DND-41 (cell line): ENCODE measurements around the gene ATOX1.
A peak's percentile ranks its signal among the peaks of the same experiment; 100 is the strongest.

Experiments
- ATAC-seq: fragments of 200-7000 bp; cut with Tn5 transposase; 3 replicates; pipeline ENCODE4 v1.9.1; 2021; ENCODE audit warnings: low read depth; ENCODE audit not compliant: insufficient read depth
- DNase-seq: peaks from one replicate; pipeline ENCODE4 v3.0.0-alpha.2; 2020
- H2AFZ ChIP-seq: 2 replicates; pipeline ENCODE4 v1.6.0; 2012; ENCODE audit warnings: low read depth, low read length
- H3K27ac ChIP-seq: 2 replicates; pipeline ENCODE4 v1.5.1; 2012; ENCODE audit warnings: low read length, inconsistent platforms
- H3K27me3 ChIP-seq: fragments of 200-600 bp; sonication (generic); 2 replicates; pipeline ENCODE4 v1.6.0; 2012; ENCODE audit warnings: low read length, mild to moderate bottlenecking, inconsistent platforms; ENCODE audit not compliant: insufficient read depth, poor library complexity
- H3K36me3 ChIP-seq: 2 replicates; pipeline ENCODE4 v1.5.1; 2012; ENCODE audit warnings: low read length, inconsistent platforms; ENCODE audit not compliant: insufficient read depth
- H3K4me1 ChIP-seq: 2 replicates; pipeline ENCODE4 v1.5.1; 2012; ENCODE audit warnings: mild to moderate bottlenecking, low read length; ENCODE audit not compliant: insufficient read depth
- H3K4me2 ChIP-seq: 2 replicates; pipeline ENCODE4 v1.6.0; 2012; ENCODE audit warnings: mild to moderate bottlenecking, moderate library complexity, low read length, inconsistent platforms; ENCODE audit not compliant: insufficient read depth
- H3K4me3 ChIP-seq, 2 experiments: fragments of 200-600 bp in 1 of 2; shearing (Covaris generic) in 1 of 2; 2 replicates each; pipeline ENCODE4 v1.5.1; 2012 to 2016; ENCODE audit warnings: inconsistent platforms in 2 of 2, low read length in 2 of 2, mild to moderate bottlenecking in 2 of 2, low read depth in 1 of 2, moderate library complexity in 1 of 2
- H3K79me2 ChIP-seq: 2 replicates; pipeline ENCODE4 v1.6.0; 2012; ENCODE audit warnings: low read length, inconsistent platforms; ENCODE audit not compliant: insufficient read depth
- H3K9ac ChIP-seq: 2 replicates; pipeline ENCODE4 v1.6.0; 2012; ENCODE audit warnings: low read depth, mild to moderate bottlenecking, inconsistent platforms, low read length, moderate library complexity
- H3K9me3 ChIP-seq: 2 replicates; pipeline ENCODE4 v1.5.1; 2012; ENCODE audit warnings: low read length, moderate library complexity, mild to moderate bottlenecking, inconsistent platforms; ENCODE audit not compliant: insufficient read depth, severe bottlenecking
- H4K20me1 ChIP-seq: 2 replicates; pipeline ENCODE4 v1.6.0; 2012; ENCODE audit warnings: low read length; ENCODE audit not compliant: insufficient read depth
- EZH2 ChIP-seq: IDR thresholded peaks from 3 replicates; pipeline ENCODE4 v1.6.1; 2012; ENCODE audit warnings: borderline replicate concordance, low read depth, mild to moderate bottlenecking, moderate library complexity, low read length, inconsistent platforms; ENCODE audit not compliant: severe bottlenecking
- TF ChIP-seq, protein P1 (sequence below): IDR thresholded peaks from 2 replicates; pipeline ENCODE4 v1.5.1; 2012; ENCODE audit warnings: borderline replicate concordance, low read length, moderate library complexity, mild to moderate bottlenecking; ENCODE audit not compliant: poor library complexity, severe bottlenecking; ENCODE audit errors: extremely low read depth

The ATOX1 gene

DNA sequence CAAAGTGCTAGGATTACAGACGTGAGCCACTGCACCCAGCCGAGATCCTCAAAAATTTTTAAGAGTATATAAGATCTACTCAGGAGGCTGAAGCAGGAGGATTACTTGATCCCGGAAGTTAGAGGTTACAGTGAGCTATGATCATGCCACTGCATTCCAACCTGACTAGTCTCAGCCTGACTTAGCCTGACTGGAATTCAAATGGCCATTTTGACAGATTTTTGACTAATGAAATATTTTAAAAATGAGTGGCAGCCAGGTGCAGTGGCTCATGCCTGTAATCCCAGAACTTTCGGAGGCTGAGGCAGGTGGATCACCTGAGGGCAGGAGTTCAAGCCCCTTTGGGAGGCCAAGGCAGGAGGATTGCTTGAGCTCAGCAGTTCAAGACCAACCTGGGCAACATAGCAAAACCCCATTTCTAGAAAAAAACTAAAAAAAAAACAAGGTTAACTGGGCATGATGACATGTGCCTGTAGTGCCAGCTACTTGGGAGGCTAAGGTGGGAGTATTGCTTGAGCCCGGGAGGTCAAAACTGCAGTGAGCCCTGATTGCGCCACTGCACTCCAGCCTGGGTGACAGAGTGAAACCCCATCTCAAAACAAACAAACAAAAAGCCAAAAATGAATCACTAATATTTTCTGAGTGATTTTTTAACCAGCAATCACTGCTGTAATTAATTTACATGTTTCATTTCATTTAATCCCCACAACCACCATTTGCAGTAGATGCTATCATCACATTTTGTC lies 16.6 kb downstream of the ATOX1 start:
- Histone ChIP-seq H3K36me3 (peaks cover 35% of the 10 kb centered on the region), H3K9me3 (no peaks in the 10 kb centered on the region), H3K4me2 (no peak overlapping the region), H2AFZ (no peak overlapping the region), H3K4me1 (no peaks in the 10 kb centered on the region), H4K20me1 (0 out of 2 replicates have a peak, but pooled peaks cover 1% of the 10 kb centered on the region), H3K4me3 (no peak overlapping the region), H3K27ac (no peak overlapping the region), H3K27me3 (no peaks in the 10 kb centered on the region), H3K9ac (no peak overlapping the region), H3K79me2 (no peaks in the 10 kb centered on the region)
- DNase-seq (no peak), ATAC-seq (no peak)
- TF ChIP-seq, protein P1, sequence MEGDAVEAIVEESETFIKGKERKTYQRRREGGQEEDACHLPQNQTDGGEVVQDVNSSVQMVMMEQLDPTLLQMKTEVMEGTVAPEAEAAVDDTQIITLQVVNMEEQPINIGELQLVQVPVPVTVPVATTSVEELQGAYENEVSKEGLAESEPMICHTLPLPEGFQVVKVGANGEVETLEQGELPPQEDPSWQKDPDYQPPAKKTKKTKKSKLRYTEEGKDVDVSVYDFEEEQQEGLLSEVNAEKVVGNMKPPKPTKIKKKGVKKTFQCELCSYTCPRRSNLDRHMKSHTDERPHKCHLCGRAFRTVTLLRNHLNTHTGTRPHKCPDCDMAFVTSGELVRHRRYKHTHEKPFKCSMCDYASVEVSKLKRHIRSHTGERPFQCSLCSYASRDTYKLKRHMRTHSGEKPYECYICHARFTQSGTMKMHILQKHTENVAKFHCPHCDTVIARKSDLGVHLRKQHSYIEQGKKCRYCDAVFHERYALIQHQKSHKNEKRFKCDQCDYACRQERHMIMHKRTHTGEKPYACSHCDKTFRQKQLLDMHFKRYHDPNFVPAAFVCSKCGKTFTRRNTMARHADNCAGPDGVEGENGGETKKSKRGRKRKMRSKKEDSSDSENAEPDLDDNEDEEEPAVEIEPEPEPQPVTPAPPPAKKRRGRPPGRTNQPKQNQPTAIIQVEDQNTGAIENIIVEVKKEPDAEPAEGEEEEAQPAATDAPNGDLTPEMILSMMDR: no peak
- TF ChIP-seq EZH2: no peak

DNA sequence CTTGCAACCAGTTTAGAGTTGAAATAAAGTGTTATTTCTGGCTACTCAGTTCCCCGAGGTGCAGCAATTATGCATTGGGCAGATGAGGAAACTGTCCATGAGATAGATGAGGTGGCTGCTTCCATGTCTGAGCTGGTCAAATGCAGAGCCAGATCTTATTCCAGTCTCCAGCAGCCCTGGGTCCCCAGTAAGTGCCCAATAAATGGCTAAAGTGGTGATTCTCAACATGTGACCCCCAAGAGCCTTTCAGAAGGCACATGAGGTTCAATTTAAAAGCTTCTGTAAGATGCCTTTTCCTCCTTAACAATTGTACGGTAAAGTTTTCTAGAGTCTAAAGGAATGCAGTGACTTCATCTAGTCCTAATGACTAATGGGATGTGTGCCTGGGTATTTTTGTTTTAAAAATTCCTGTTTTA lies 17.5 kb downstream of the ATOX1 start:
- H3K27ac ChIP-seq: no peak overlapping the region
- peaks cover 32% of the 10 kb centered on the region for H3K36me3 ChIP-seq
- 0 out of 2 replicates have a peak, but pooled peaks cover 3% of the 10 kb centered on the region for H4K20me1 ChIP-seq
- no peak overlapping the region for H3K9ac ChIP-seq
- H3K79me2 ChIP-seq: no peaks in the 10 kb centered on the region
- H3K4me3 ChIP-seq: no peak overlapping the region
- ATAC-seq: peak; percentile 33; the same call in 2 of the 3 replicates
- TF ChIP-seq, protein P1: no peak
- TF ChIP-seq EZH2: no peak
- no peak overlapping the region for H3K4me2 ChIP-seq
- H3K27me3 ChIP-seq: no peaks in the 10 kb centered on the region
- H2AFZ ChIP-seq: no peak overlapping the region
- no peaks in the 10 kb centered on the region for H3K4me1 ChIP-seq
- no peak for DNase-seq
- H3K9me3 ChIP-seq: no peaks in the 10 kb centered on the region

DNA sequence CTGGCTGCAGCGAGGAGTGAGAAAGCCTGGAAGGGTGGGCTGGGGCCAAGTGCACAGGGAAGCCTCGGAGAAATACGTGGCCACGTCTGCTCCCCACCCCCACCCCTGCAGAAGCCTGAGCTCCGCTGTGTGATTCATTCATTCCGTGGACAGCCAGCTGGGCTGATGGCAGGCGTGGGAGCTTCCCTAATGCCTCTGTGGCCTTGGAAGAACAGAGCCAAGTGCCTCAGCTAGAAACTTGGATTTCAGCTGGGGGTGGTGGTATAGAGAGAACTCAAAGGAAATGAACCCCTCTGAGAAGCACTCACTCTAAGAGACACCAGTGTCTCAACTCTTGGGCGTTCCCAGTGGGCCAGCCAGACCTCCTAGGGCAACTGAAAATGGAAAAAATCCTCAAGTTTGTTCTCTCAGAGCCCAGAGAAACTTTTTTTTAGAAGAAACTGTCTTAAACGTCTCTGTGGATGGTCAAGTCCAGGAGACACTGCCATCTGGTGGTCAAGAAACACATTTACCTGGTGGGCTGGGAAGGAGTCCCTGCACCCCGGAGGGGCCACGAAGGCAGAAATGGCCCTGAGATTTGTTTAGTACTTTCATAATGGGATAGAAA lies 18.0 kb downstream of the ATOX1 start:
- TF ChIP-seq, protein P1: peak; percentile 86
- no peak for TF ChIP-seq EZH2
- H3K36me3 ChIP-seq: peaks cover 26% of the 10 kb centered on the region
- H3K9me3 ChIP-seq: no peaks in the 10 kb centered on the region
- peak; percentile 57 for DNase-seq
- no peaks in the 10 kb centered on the region for H3K4me1 ChIP-seq
- H2AFZ ChIP-seq: no peak overlapping the region
- no peaks in the 10 kb centered on the region for H3K79me2 ChIP-seq
- H3K9ac ChIP-seq: no peak overlapping the region
- peak; percentile 89 for ATAC-seq
- H4K20me1 ChIP-seq: 0 out of 2 replicates have a peak, but pooled peaks cover 3% of the 10 kb centered on the region
- no peak overlapping the region for H3K4me3 ChIP-seq
- H3K27me3 ChIP-seq: no peaks in the 10 kb centered on the region
- no peak overlapping the region for H3K27ac ChIP-seq
- H3K4me2 ChIP-seq: no peak overlapping the region
